Lower leg skin (tissue), 3 donors: ENCODE measurements around the gene F8.

ENCODE experiments used
- CTCF ChIP-seq, 3 donors: fragments of 450-650 bp; IDR thresholded peaks; one replicate each; pipeline ENCODE4 v1.5.1; 2016; ENCODE audit warnings: antibody characterized with exemption in 3 of 3, mild to moderate bottlenecking in 3 of 3, moderate library complexity in 2 of 3
- POLR2A ChIP-seq, 2 donors: fragments of 450-650 bp; IDR thresholded peaks; one replicate each; pipeline ENCODE4 v1.6.1; 2016 to 2017; ENCODE audit warnings: antibody characterized with exemption in 2 of 2, mild to moderate bottlenecking in 1 of 2, moderate library complexity in 1 of 2

GRCh38 chrX:155026727-155027508 lies 4.4 kb upstream of the F8 start, which contains the start of gene FUNDC2:
- TF ChIP-seq CTCF (IDR thresholded peaks at IDR 0.05) (no peak), POLR2A (IDR thresholded peaks at IDR 0.05) (peak in 1 of 2 donors; percentile 6)
